ENCODE measurements around the gene NCOA3.
A peak's percentile ranks its signal among the peaks of the same experiment; 100 is the strongest.
"Not testable (repeated sequence)": the region's sequence is repeated elsewhere in the genome, so short reads cannot be mapped to it uniquely, and the experiment has no call there.

NCOA3 gene
- 166 to 502 (median 287) reads per million in 9 experiments for total RNA-seq

GRCh38 chr20:47501482-47502270 is at the start of gene NCOA3:
TSS of gene NCOA3 (plus strand) at chr20:47501887. CDS start at chr20:47622248, 120,361 bp downstream.
- ATAC-seq (replicated peaks) (peak; percentile 85), DNase-seq (peak; percentile 84 to 88 (median 87))
- H3K36me3 Mint-ChIP-seq (ENCODE audit: insufficient read depth) = peaks cover 34% of the 10 kb centered on the region
- no peaks in the 10 kb centered on the region for H3K27me3 Mint-ChIP-seq
- peak within 1 kb of the TSS; percentile 96 to 98 for H3K4me3 Mint-ChIP-seq
- no peaks in the 10 kb centered on the region for H3K9me3 Mint-ChIP-seq
- H3K27ac Mint-ChIP-seq = peak within 1 kb of the TSS; percentile 95 to 98
- peaks cover 23 to 34% of the 10 kb centered on the region in 2 donors for H3K4me1 Mint-ChIP-seq (ENCODE audit: low read depth in 2 of 2)

DNA sequence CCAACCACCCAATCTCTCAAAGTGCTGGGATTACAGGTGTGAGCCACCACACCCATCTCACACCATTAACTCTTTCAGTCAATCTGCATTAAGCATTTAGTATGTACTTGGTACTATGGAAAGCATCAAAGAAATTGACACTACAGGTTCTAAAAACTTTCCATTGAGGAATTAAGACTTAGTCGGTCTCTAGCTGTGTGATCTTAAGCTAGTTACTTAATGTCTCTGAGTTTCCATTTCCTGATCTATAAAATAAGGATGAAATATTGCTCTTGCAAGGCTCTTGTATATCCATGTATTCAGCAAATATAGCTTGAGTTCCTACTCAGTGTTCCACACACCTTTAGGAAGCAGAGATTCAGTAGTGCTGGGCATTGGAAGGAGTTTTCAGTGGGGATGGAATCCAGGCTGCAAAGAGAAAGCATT is 48.9 kb upstream of the NCOA3 start:
- Mint-ChIP-seq H3K9me3 (no peaks in the 10 kb centered on the region), H3K27ac (no peak overlapping the region), H3K36me3 (ENCODE audit: insufficient read depth) (no peaks in the 10 kb centered on the region), H3K4me1 (ENCODE audit: low read depth in 2 of 2) (peaks cover 0 to 2% of the 10 kb centered on the region in 2 donors), H3K27me3 (no peaks in the 10 kb centered on the region), H3K4me3 (no peak overlapping the region)
- ATAC-seq (replicated peaks) (no peak), DNase-seq (no peak)

- Mint-ChIP-seq H3K4me3 (no peak overlapping the region), H3K4me1 (ENCODE audit: low read depth in 2 of 2) (peaks cover 0 to 2% of the 10 kb centered on the region in 2 donors)
These were observed 48.4 kb upstream of the NCOA3 start for GRCh38 chr20:47453167-47453782.

GRCh38 chr20:47454298-47455132 is 47.2 kb upstream of the NCOA3 start:
- DNase-seq (no peak), ATAC-seq (replicated peaks) (no peak)
- Mint-ChIP-seq H3K27ac (no peak overlapping the region), H3K4me1 (ENCODE audit: low read depth in 2 of 2) (peaks cover 0 to 2% of the 10 kb centered on the region in 2 donors), H3K9me3 (no peaks in the 10 kb centered on the region), H3K4me3 (no peak overlapping the region), H3K36me3 (ENCODE audit: insufficient read depth) (no peaks in the 10 kb centered on the region), H3K27me3 (no peaks in the 10 kb centered on the region)

More at GRCh38 chr20:47453167-47453782, 48.4 kb upstream of the NCOA3 start:
- no peaks in the 10 kb centered on the region for H3K9me3 Mint-ChIP-seq
- ATAC-seq (replicated peaks) (no peak), DNase-seq (no peak)
- no peaks in the 10 kb centered on the region for H3K27me3 Mint-ChIP-seq
- no peaks in the 10 kb centered on the region for H3K36me3 Mint-ChIP-seq (ENCODE audit: insufficient read depth)
- peak overlapping the region in 1 of 2 donors; percentile 75 for H3K27ac Mint-ChIP-seq

DNA sequence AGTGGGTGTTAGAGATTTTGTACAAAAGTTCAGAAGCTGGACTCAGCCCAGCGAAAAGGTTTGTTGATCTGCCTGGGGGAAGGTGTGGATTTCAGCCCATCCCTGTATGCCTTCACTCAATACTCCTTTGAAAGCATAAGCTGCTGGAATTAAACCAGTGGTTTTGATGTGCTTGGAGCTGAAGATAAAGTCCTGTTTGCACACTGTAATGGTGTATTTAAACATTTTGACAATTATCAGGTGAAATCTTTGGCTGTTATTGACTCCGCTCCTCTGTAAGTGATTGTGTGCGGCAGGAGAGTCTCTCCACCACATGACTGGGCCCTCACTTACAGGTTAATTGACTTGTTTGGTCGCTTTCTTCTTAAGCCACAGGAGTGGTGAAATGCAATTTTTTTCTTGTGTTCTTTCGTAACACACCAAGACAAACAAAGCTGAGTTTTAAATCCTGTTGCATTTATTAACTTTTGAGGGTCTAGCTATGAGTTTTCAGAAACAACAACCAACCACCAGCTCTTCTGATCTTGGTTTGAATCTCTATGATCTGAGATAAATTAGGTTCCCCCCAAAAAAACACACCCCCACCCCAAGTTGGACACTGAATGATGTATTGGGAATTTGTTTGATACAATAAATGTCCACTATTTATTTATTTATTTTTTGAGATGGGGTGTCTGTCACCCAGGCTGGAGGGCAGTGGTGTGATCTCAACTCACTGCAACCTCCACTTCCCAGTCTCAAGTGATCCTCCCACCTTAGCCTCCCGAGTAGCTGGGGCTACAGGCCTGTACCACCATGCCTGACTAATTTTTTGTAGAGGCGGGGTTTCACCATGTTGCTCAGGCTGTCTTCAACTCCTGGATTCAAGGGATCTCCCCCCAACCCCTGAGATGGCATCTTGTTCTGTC is 46.3 kb upstream of the NCOA3 start:
- ATAC-seq (replicated peaks) (no peak), DNase-seq (no peak)
- no peak overlapping the region for H3K27ac Mint-ChIP-seq
- no peaks in the 10 kb centered on the region for H3K27me3 Mint-ChIP-seq
- peaks cover 0 to 2% of the 10 kb centered on the region in 2 donors for H3K4me1 Mint-ChIP-seq (ENCODE audit: low read depth in 2 of 2)
- H3K9me3 Mint-ChIP-seq = no peaks in the 10 kb centered on the region
- H3K4me3 Mint-ChIP-seq = no peak overlapping the region
- no peaks in the 10 kb centered on the region for H3K36me3 Mint-ChIP-seq (ENCODE audit: insufficient read depth)

GRCh38 chr20:47456041-47456537 is 45.6 kb upstream of the NCOA3 start:
- H3K4me1 Mint-ChIP-seq (ENCODE audit: low read depth in 2 of 2) = peaks cover 0 to 2% of the 10 kb centered on the region in 2 donors
- H3K27ac Mint-ChIP-seq = no peak overlapping the region
- H3K9me3 Mint-ChIP-seq = no peaks in the 10 kb centered on the region
- H3K4me3 Mint-ChIP-seq = no peak overlapping the region
- H3K27me3 Mint-ChIP-seq = no peaks in the 10 kb centered on the region
- ATAC-seq (replicated peaks) (no peak), DNase-seq (no peak)
- no peaks in the 10 kb centered on the region for H3K36me3 Mint-ChIP-seq (ENCODE audit: insufficient read depth)

DNA sequence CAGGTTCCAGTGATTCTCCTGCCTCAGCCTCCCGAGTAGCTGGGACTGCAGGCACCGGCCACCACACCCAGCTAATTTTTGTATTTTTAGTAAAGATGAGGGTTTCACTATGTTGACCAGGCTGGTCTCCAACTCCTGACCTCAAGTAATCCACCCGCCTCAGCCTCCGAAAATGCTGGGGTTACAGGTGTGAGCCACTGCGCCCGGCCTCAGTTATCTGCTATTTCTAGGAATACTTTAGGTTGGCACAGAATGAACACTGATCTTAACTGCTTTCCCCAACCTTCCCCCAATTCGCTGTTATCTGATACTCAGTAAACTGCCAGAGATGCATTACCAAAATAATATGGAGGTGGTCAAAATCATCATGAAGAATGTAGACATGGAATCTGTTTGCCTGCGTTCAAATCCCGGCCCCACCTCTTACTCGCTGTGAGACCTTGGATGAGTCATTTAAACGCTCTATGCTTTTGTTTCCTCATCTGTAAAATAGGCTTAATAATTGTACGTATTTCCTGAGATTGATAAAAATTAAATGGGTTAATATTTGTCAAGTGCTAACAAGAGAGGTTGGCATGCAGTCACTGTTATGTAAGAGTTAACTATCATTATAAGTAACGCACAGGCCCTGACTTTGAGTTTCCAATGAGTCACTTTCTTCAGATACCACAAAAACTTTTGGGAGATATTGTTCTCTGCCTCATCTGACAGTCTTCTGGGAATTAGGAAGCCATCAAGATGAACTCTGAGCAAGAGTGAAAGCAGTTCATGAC is 44.5 kb upstream of the NCOA3 start:
- H3K4me1 Mint-ChIP-seq (ENCODE audit: low read depth in 2 of 2) = peaks cover 0 to 2% of the 10 kb centered on the region in 2 donors
- H3K9me3 Mint-ChIP-seq = no peaks in the 10 kb centered on the region
- H3K27ac Mint-ChIP-seq = no peak overlapping the region
- no peaks in the 10 kb centered on the region for H3K36me3 Mint-ChIP-seq (ENCODE audit: insufficient read depth)
- H3K27me3 Mint-ChIP-seq = no peaks in the 10 kb centered on the region
- no peak for ATAC-seq (replicated peaks)
- H3K4me3 Mint-ChIP-seq = no peak overlapping the region
- no peak for DNase-seq

- H3K4me1 Mint-ChIP-seq (ENCODE audit: low read depth in 2 of 2); H3K4me3 Mint-ChIP-seq; H3K27me3 Mint-ChIP-seq; H3K27ac Mint-ChIP-seq; DNase-seq; ATAC-seq (replicated peaks); H3K9me3 Mint-ChIP-seq; H3K36me3 Mint-ChIP-seq (ENCODE audit: insufficient read depth): not testable (repeated sequence)
These were observed 43.2 kb upstream of the NCOA3 start for GRCh38 chr20:47458280-47459050.

DNA sequence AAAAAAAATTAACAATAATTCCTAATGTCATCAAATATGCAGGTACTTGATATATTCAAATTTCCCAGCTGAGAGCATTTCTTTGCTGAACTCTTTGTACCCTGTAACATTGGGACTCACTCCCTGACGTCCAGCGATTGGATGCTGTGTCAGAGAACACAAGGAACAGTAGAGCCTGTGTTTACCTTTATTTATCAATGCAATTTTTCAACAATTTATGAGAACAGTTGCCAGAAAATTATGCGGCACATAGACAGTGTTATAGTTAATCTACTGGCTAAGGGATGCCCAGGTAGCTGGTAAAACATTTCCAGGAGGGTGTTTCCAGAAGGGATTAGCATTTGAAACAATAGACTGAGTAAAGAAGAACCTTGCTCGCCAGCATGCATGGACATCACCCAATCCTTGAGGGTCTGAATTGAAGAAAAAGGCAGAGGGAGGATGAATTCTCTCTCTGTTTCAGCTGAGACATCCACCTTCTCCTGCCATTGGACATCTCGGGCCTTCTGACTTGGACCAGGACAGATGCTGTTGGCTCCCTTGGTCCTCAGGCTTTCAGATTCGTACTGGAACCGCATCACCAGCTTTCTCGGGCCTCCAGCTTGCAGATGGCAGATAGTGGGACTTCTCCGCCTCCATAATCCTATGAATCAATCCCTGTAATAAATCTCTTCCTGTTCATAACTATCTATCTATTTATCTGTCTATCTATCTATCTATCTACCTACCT is 42.2 kb upstream of the NCOA3 start:
- Mint-ChIP-seq H3K9me3 (no peaks in the 10 kb centered on the region), H3K36me3 (ENCODE audit: insufficient read depth) (peaks cover 2% of the 10 kb centered on the region), H3K27ac (no peak overlapping the region), H3K27me3 (peaks cover 0 to 6% of the 10 kb centered on the region in 2 donors), H3K4me1 (ENCODE audit: low read depth in 2 of 2) (no peaks in the 10 kb centered on the region), H3K4me3 (no peak overlapping the region)
- DNase-seq (no peak), ATAC-seq (replicated peaks) (no peak)

GRCh38 chr20:47460761-47461112 is 41.0 kb upstream of the NCOA3 start:
- not testable (repeated sequence) for H3K36me3 Mint-ChIP-seq (ENCODE audit: insufficient read depth); DNase-seq; H3K27me3 Mint-ChIP-seq; H3K4me1 Mint-ChIP-seq (ENCODE audit: low read depth in 2 of 2); H3K9me3 Mint-ChIP-seq; ATAC-seq (replicated peaks); H3K4me3 Mint-ChIP-seq; H3K27ac Mint-ChIP-seq

- Mint-ChIP-seq H3K4me3 (no peak overlapping the region), H3K4me1 (ENCODE audit: low read depth in 2 of 2) (no peaks in the 10 kb centered on the region), H3K36me3 (ENCODE audit: insufficient read depth) (peaks cover 2% of the 10 kb centered on the region), H3K27me3 (peaks cover 0 to 6% of the 10 kb centered on the region in 2 donors), H3K9me3 (no peaks in the 10 kb centered on the region), H3K27ac (no peak overlapping the region)
- ATAC-seq (replicated peaks) (no peak), DNase-seq (no peak)
These were observed 40.5 kb upstream of the NCOA3 start for GRCh38 chr20:47461120-47461685.
